GM23338 (cell line): ENCODE data around the gene CPTP.

Experiments used
- CREB1 ChIP-seq: fragments of 250-450 bp; sonication (Bioruptor Pico); IDR thresholded peaks from 2 replicates; pipeline ENCODE4 v1.5.0; 2020; ENCODE audit warnings: low read depth, mild to moderate bottlenecking, moderate library complexity
- CTCF ChIP-seq, 2 experiments: fragments of 200-600 bp in 1 of 2; sonication (generic) in 1 of 2; conservative IDR thresholded peaks; 2 replicates each; pipeline versions ENCODE4 v1.5.1 to v1.6.1; 2016 to 2017; ENCODE audit warnings: antibody characterized with exemption in 2 of 2, low read depth in 2 of 2, mild to moderate bottlenecking in 2 of 2, moderate library complexity in 1 of 2
- EZH2 ChIP-seq: fragments of 200-600 bp; sonication (generic); IDR thresholded peaks from one replicate; pipeline ENCODE4 v1.8.0; 2017; ENCODE audit warnings: antibody characterized with exemption, mild to moderate bottlenecking, low read depth; ENCODE audit not compliant: unreplicated experiment
- EZH2phosphoT487 ChIP-seq: fragments of 200-600 bp; sonication (generic); IDR thresholded peaks from one replicate; pipeline ENCODE4 v1.8.1; 2018; ENCODE audit warnings: antibody characterized with exemption; ENCODE audit not compliant: unreplicated experiment
- JUNB ChIP-seq: IDR thresholded peaks from one replicate; pipeline ENCODE4 v1.6.1; 2016; ENCODE audit warnings: antibody characterized with exemption; ENCODE audit not compliant: unreplicated experiment
- NANOG ChIP-seq: IDR thresholded peaks from 2 replicates; pipeline ENCODE4 v1.6.1; 2016; ENCODE audit warnings: antibody characterized with exemption, borderline replicate concordance
- POLR2AphosphoS5 ChIP-seq: IDR thresholded peaks from 2 replicates; pipeline ENCODE4 v1.6.1; 2016; ENCODE audit warnings: antibody characterized with exemption, low read depth
- STAT1 ChIP-seq: IDR thresholded peaks from one replicate; pipeline ENCODE4 v1.6.1; 2016; ENCODE audit warnings: antibody characterized with exemption; ENCODE audit not compliant: unreplicated experiment
- ZNF114 ChIP-seq: fragments of 250-450 bp; sonication (Bioruptor Pico); IDR thresholded peaks from 2 replicates; pipeline ENCODE4 v1.5.0; 2020; ENCODE audit warnings: mild to moderate bottlenecking, moderate library complexity
- ZNF331 ChIP-seq: fragments of 250-450 bp; sonication (Bioruptor Pico); IDR thresholded peaks from 2 replicates; pipeline ENCODE4 v1.5.0; 2020; ENCODE audit warnings: low read depth, mild to moderate bottlenecking, moderate library complexity
- ZNF462 ChIP-seq: fragments of 250-450 bp; sonication (Bioruptor Pico); IDR thresholded peaks from 2 replicates; pipeline ENCODE4 v1.5.0; 2020; ENCODE audit warnings: mild to moderate bottlenecking, moderate library complexity
- TF ChIP-seq, protein P1 (sequence below): IDR thresholded peaks from one replicate; pipeline ENCODE4 v1.6.1; 2018; ENCODE audit warnings: antibody characterized with exemption; ENCODE audit not compliant: unreplicated experiment

DNA sequence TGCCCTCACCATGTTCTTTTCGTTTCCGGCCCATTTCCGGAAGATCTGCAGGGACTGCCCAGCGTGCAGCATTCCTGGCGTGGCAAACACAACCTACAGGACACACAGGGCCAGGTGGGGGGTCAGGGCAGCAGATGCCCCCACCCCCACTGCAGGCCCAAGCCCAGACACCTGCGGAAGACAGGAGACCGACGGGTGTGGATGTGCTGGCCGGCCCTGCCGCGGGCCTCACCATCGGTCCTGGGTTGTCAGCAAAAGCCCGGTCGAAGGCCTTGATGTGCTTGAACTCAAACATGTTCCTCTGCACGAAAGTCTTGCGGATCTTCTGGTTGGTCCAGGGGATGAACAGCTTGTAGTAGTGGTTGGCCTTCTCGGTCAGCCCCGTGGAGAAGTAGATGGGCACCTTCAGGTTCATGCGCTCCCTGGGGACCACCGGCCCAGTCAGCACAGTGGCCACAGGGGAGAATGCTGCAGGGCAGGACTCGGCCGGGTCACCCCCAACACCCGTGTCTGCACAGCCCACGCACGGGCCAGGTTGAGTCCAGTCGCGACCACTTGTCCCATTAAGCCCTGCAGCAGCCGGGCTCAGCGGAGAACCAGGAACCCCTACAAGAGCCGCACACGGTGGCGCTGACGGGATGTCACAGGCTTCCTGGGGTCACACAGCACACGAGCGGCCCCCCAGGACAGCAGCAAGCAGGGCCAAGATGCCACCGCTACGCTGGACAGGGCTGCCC, 10.9 kb upstream of the CPTP start:
- TF ChIP-seq CTCF (conservative IDR thresholded peaks at IDR 0.05; ENCODE audit: low read depth in 2 of 2), result no peak
- no peak for TF ChIP-seq ZNF114 (CRISPR knock-in tag)
- TF ChIP-seq, protein P1, sequence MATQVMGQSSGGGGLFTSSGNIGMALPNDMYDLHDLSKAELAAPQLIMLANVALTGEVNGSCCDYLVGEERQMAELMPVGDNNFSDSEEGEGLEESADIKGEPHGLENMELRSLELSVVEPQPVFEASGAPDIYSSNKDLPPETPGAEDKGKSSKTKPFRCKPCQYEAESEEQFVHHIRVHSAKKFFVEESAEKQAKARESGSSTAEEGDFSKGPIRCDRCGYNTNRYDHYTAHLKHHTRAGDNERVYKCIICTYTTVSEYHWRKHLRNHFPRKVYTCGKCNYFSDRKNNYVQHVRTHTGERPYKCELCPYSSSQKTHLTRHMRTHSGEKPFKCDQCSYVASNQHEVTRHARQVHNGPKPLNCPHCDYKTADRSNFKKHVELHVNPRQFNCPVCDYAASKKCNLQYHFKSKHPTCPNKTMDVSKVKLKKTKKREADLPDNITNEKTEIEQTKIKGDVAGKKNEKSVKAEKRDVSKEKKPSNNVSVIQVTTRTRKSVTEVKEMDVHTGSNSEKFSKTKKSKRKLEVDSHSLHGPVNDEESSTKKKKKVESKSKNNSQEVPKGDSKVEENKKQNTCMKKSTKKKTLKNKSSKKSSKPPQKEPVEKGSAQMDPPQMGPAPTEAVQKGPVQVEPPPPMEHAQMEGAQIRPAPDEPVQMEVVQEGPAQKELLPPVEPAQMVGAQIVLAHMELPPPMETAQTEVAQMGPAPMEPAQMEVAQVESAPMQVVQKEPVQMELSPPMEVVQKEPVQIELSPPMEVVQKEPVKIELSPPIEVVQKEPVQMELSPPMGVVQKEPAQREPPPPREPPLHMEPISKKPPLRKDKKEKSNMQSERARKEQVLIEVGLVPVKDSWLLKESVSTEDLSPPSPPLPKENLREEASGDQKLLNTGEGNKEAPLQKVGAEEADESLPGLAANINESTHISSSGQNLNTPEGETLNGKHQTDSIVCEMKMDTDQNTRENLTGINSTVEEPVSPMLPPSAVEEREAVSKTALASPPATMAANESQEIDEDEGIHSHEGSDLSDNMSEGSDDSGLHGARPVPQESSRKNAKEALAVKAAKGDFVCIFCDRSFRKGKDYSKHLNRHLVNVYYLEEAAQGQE, result no peak
- TF ChIP-seq EZH2, result no peak
- no peak for TF ChIP-seq POLR2AphosphoS5
- TF ChIP-seq EZH2phosphoT487, result no peak
- TF ChIP-seq NANOG, result no peak
- TF ChIP-seq ZNF331 (CRISPR knock-in tag), result no peak
- no peak for TF ChIP-seq STAT1
- TF ChIP-seq JUNB, result no peak
- no peak for TF ChIP-seq CREB1 (CRISPR knock-in tag)
- TF ChIP-seq ZNF462 (CRISPR knock-in tag), result no peak
